ENCODE measurements around the gene TCF7L1.

TCF7L1 gene

GRCh38 chr2:85326406-85327159, 193.4 kb downstream of the TCF7L1 start:
- no peaks in the 10 kb centered on the region for H3K27me3 ChIP-seq (ENCODE audit: insufficient read depth, poor library complexity, severe bottlenecking)
- peak in 1 of 2 experiments; percentile 86 for DNase-seq (ENCODE audit: low read depth in 1 of 2, low spot score in 1 of 2)
- TF ChIP-seq GABPA (IDR thresholded peaks at IDR 0.05; ENCODE audit: low read depth) (no peak), CTCF (IDR thresholded peaks at IDR 0.05; ENCODE audit: insufficient read depth, low read length) (no peak), POLR2AphosphoS5 (IDR thresholded peaks at IDR 0.05; ENCODE audit: low read depth) (no peak; the same call in 1 of the 2 replicates), SPI1 (IDR thresholded peaks at IDR 0.05; ENCODE audit: borderline replicate concordance, low read depth) (peak; percentile 48; the same call in 1 of the 2 replicates), REST (IDR thresholded peaks at IDR 0.05; ENCODE audit: insufficient replicate concordance, low read depth) (no peak)
- H3K4me3 ChIP-seq (replicated peaks; ENCODE audit: insufficient read depth, low read length), result peak overlapping the region; percentile 78
- peak overlapping the region; percentile 96 for H3K27ac ChIP-seq (replicated peaks)

- TF ChIP-seq GABPA (IDR thresholded peaks at IDR 0.05; ENCODE audit: low read depth) (no peak), REST (IDR thresholded peaks at IDR 0.05; ENCODE audit: insufficient replicate concordance, low read depth) (no peak), CTCF (IDR thresholded peaks at IDR 0.05; ENCODE audit: insufficient read depth, low read length) (no peak), SPI1 (IDR thresholded peaks at IDR 0.05; ENCODE audit: borderline replicate concordance, low read depth) (no peak), POLR2AphosphoS5 (IDR thresholded peaks at IDR 0.05; ENCODE audit: low read depth) (no peak)
- peak overlapping the region; percentile 96 for H3K27ac ChIP-seq (replicated peaks)
- no peaks in the 10 kb centered on the region for H3K27me3 ChIP-seq (ENCODE audit: insufficient read depth, poor library complexity, severe bottlenecking)
- peak overlapping the region; percentile 78 for H3K4me3 ChIP-seq (replicated peaks; ENCODE audit: insufficient read depth, low read length)
- peak in 1 of 2 experiments; percentile 48 for DNase-seq (ENCODE audit: low read depth in 1 of 2, low spot score in 1 of 2)
Measured at GRCh38 chr2:85327160-85327821, 194.1 kb downstream of the TCF7L1 start.

- DNase-seq (ENCODE audit: low read depth in 1 of 2, low spot score in 1 of 2), result peak; percentile 89 to 92
- Histone ChIP-seq H3K27ac (replicated peaks) (peak within 1 kb of the TSS; percentile 96), H3K27me3 (ENCODE audit: insufficient read depth, poor library complexity, severe bottlenecking) (no peaks in the 10 kb centered on the region), H3K4me3 (replicated peaks; ENCODE audit: insufficient read depth, low read length) (peak within 1 kb of the TSS; percentile 78)
- peak; percentile 53 for TF ChIP-seq REST (IDR thresholded peaks at IDR 0.05; ENCODE audit: insufficient replicate concordance, low read depth)
- TF ChIP-seq SPI1 (IDR thresholded peaks at IDR 0.05; ENCODE audit: borderline replicate concordance, low read depth), result peak; percentile 49; the same call in 1 of the 2 replicates
- peak; percentile 98 for TF ChIP-seq POLR2AphosphoS5 (IDR thresholded peaks at IDR 0.05; ENCODE audit: low read depth)
- TF ChIP-seq CTCF (IDR thresholded peaks at IDR 0.05; ENCODE audit: insufficient read depth, low read length), result no peak
- TF ChIP-seq GABPA (IDR thresholded peaks at IDR 0.05; ENCODE audit: low read depth), result peak; percentile 45; the same call in 1 of the 2 replicates
Measured at GRCh38 chr2:85327822-85328617, 194.8 kb downstream of the TCF7L1 start, which contains the start of gene TGOLN2. Gene TGOLN2, minus strand, starts transcription at chr2:85327989. Its CDS starts 27 bp downstream, at chr2:85327962.

Data from HL-60 (cell line).